ENCODE measurements around the gene KRT31. TPM values are rescaled to one million over a fixed set of nuclear protein-coding genes. Genes with fewer than 3 reads are reported as not detected.

The KRT31 gene
- total and polyA plus RNA-seq, 2 of the 8 experiments (the other 6 are each of a cell fraction or from before 2014, with no cell fraction given), result not detected

DNA sequence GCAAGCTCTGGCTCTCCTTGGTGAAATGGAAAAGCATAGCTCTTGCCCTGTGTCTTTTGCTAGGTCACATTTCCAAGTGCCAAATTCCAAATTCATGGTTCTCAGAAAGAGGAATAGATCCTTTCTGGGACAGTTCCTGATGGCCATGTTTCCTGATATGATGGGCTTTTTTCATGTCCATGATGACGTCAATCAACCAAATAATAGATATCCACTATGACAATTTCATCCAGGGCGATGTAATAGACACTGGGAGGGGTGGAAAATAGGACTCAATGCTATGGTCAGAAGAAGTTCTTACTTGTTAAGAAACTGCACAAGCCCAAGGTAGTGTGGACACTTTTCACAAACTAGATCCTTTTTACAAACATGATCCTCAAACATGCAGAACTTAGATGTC, 46.2 kb downstream of the KRT31 start:
- no peak overlapping the region for H4K91ac ChIP-seq (replicated peaks; ENCODE audit: insufficient read length, low read length)
- no peak overlapping the region for H4K5ac ChIP-seq (ENCODE audit: insufficient read length, low read depth, low read length)
- no peak for FAIRE-seq
- no peaks in the 10 kb centered on the region for H3K9me3 ChIP-seq (ENCODE audit: insufficient read depth in 2 of 2, low read depth in 1 of 2, low read length in 1 of 2)
- H3K4me3 ChIP-seq (ENCODE audit: extremely low read depth in 1 of 4, insufficient read depth in 2 of 4, low read depth in 3 of 4, low read length in 4 of 4), result no peak overlapping the region
- no peak overlapping the region for H3K18ac ChIP-seq (ENCODE audit: extremely low read depth, low read length)
- H3K56ac ChIP-seq (replicated peaks; ENCODE audit: insufficient read length, low read depth, low read length), result no peak overlapping the region
- ChIA-PET CTCF (ENCODE audit: partially characterized antibody) (interaction anchor here (0.6 to 4.5 kb wide), 4 partner anchors 22 to 488 kb away, joined by 3 to 27 read pairs (median 4); no protein-coding TSS in a partner anchor), POLR2A (ENCODE audit: partially characterized antibody) (no interaction called here)
- H2AK5ac ChIP-seq (ENCODE audit: low read depth, low read length), result no peak overlapping the region
- no peak for DNase-seq (ENCODE audit: low read depth in 1 of 2, low spot score in 2 of 2)
- H3K9ac ChIP-seq (replicated peaks in 1 of 4; ENCODE audit: extremely low read depth in 1 of 4, low read depth in 3 of 4, low read length in 3 of 4), result no peak overlapping the region
- no peak overlapping the region for H2BK20ac ChIP-seq (ENCODE audit: low read length)
- no peaks in the 10 kb centered on the region for H3K23me2 ChIP-seq (ENCODE audit: low read depth, low read length)
- H4K20me1 ChIP-seq (replicated peaks in 1 of 2; ENCODE audit: control insufficient read depth in 1 of 2, insufficient read depth in 2 of 2, low read length in 2 of 2), result no peaks in the 10 kb centered on the region
- WGBS, 2 experiments (ENCODE audit: extremely low coverage in 1 of 2, insufficient coverage in 1 of 2, insufficient read length in 1 of 2, insufficient replicate concordance in 2 of 2, low coverage in 1 of 2, low lambda C conversion rate in 2 of 2, missing lambda C conversion rate in 1 of 2), result 80% methylated on average over 2 of the region's 2 CpGs; no CpG with 5 or more reads in 1 of the 2 experiments
- no peaks in the 10 kb centered on the region for H3K79me1 ChIP-seq (ENCODE audit: low read depth, low read length)
- H3K79me2 ChIP-seq (ENCODE audit: control insufficient read depth in 1 of 2, insufficient read depth in 2 of 2, low read length in 2 of 2), result no peaks in the 10 kb centered on the region
- H3K27me3 ChIP-seq (replicated peaks in 1 of 4; ENCODE audit: control insufficient read depth in 3 of 4, extremely low read depth in 1 of 4, insufficient read depth in 3 of 4, low read length in 3 of 4), result no peaks in the 10 kb centered on the region
- no peak overlapping the region for H2AFZ ChIP-seq (ENCODE audit: low read length)
- no peak overlapping the region for H2BK15ac ChIP-seq (ENCODE audit: low read length)
- no peaks in the 10 kb centered on the region for H3K4me1 ChIP-seq (replicated peaks in 1 of 4; ENCODE audit: control insufficient read depth in 3 of 4, insufficient read depth in 4 of 4, low read length in 3 of 4)
- H2BK5ac ChIP-seq (ENCODE audit: low read depth, low read length), result no peak overlapping the region
- H3K27ac ChIP-seq (ENCODE audit: low read depth, low read length), result no peak overlapping the region
- no peak overlapping the region for H3K4me2 ChIP-seq (ENCODE audit: insufficient read depth in 1 of 2, low read depth in 2 of 2, low read length in 2 of 2)
- H4K8ac ChIP-seq (ENCODE audit: extremely low read depth, insufficient read depth, low read length), result no peak overlapping the region
- H3K23ac ChIP-seq (ENCODE audit: insufficient read length), result no peak overlapping the region
- no peaks in the 10 kb centered on the region for H3K36me3 ChIP-seq (ENCODE audit: control insufficient read depth in 2 of 4, insufficient read depth in 4 of 4, low read length in 3 of 4)
- no peak overlapping the region for H2BK120ac ChIP-seq (replicated peaks; ENCODE audit: low read depth, low read length)
- H2BK12ac ChIP-seq (ENCODE audit: low read depth, low read length), result no peak overlapping the region
- no peak overlapping the region for H3K14ac ChIP-seq (ENCODE audit: insufficient read length)
- H3K4ac ChIP-seq (replicated peaks; ENCODE audit: insufficient read length, low read depth, low read length), result no peak overlapping the region
- no peak for TF ChIP-seq JUND (IDR thresholded peaks at IDR 0.05; ENCODE audit: low read length)
